ENCODE data around the gene DYNLT2. TPM values are rescaled to one million over a fixed set of nuclear protein-coding genes. Genes with fewer than 3 reads are reported as not detected.

DYNLT2 gene
- total and polyA plus RNA-seq, 2 of the 13 experiments (the other 11 are each of a cell fraction or from before 2014, with no cell fraction given), result 2.1 to 4.3 TPM

DNA sequence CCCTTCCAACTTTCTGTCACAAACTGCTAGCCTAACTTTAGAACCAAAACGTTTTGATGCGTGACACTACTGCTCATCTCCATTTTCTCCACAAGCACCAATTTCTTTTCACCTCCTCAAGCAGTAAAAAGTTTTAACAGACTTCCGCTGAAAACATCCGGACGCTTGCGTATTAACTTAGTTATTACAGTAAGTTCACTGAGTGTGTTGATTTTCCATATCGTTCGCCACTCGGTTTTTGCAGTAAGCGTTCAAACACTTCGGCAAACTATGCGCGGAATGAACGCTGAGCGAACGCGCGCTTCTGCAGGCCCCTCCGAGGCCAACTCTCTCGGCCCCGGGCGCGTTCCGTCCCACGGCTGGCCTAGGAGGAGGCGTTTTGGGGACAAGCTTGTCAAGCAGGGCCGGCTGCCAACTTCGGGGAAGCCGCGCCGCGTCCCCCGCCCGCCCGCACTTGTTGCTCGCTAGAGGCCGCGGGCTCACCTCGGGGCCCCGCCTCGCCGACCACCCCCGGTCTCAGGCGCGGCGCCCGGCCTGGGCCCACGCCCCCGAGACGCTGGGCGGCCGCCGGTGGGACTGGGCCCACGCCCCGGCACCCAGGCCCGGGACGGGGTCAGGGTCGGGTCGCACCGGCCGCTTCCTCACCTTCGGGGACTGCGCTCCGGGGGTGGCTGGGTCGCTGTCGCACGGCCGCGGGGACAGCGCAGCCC, 28.0 kb downstream of the DYNLT2 start (continued):
- TF ChIP-seq, protein P1, sequence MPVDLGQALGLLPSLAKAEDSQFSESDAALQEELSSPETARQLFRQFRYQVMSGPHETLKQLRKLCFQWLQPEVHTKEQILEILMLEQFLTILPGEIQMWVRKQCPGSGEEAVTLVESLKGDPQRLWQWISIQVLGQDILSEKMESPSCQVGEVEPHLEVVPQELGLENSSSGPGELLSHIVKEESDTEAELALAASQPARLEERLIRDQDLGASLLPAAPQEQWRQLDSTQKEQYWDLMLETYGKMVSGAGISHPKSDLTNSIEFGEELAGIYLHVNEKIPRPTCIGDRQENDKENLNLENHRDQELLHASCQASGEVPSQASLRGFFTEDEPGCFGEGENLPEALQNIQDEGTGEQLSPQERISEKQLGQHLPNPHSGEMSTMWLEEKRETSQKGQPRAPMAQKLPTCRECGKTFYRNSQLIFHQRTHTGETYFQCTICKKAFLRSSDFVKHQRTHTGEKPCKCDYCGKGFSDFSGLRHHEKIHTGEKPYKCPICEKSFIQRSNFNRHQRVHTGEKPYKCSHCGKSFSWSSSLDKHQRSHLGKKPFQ (CRISPR knock-in tag; IDR thresholded peaks at IDR 0.05; ENCODE audit: insufficient replicate concordance), result peak; percentile 76
- no peak for TF ChIP-seq SMARCC2 (IDR thresholded peaks at IDR 0.05)
- TF ChIP-seq GTF2F1 (IDR thresholded peaks at IDR 0.05; ENCODE audit: low read length), result no peak
- no peak; the same call in 1 of the 2 replicates for TF ChIP-seq TMF1 (CRISPR knock-in tag; IDR thresholded peaks at IDR 0.05; ENCODE audit: low read depth)
- no peak; the same call in 1 of the 2 replicates for TF ChIP-seq ZNF747 (CRISPR knock-in tag; IDR thresholded peaks at IDR 0.05; ENCODE audit: borderline replicate concordance)
- TF ChIP-seq, protein P2, sequence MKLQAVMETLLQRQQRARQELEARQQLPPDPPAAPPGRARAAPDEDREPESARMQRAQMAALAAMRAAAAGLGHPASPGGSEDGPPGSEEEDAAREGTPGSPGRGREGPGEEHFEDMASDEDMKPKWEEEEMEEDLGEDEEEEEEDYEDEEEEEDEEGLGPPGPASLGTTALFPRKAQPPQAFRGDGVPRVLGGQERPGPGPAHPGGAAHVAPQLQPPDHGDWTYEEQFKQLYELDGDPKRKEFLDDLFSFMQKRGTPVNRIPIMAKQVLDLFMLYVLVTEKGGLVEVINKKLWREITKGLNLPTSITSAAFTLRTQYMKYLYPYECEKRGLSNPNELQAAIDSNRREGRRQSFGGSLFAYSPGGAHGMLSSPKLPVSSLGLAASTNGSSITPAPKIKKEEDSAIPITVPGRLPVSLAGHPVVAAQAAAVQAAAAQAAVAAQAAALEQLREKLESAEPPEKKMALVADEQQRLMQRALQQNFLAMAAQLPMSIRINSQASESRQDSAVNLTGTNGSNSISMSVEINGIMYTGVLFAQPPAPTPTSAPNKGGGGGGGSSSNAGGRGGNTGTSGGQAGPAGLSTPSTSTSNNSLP (IDR thresholded peaks at IDR 0.05; ENCODE audit: low read depth, low read length), result no peak
- TF ChIP-seq RAD51 (IDR thresholded peaks at IDR 0.05; ENCODE audit: borderline replicate concordance), result no peak
- no peak for TF ChIP-seq ZNF382 (CRISPR knock-in tag; IDR thresholded peaks at IDR 0.05; ENCODE audit: borderline replicate concordance)
- 0 out of 2 replicates have a peak, but pooled peaks have one; percentile 25 for TF ChIP-seq SPEN (CRISPR knock-in tag; IDR thresholded peaks at IDR 0.05; ENCODE audit: low read depth)
- TF ChIP-seq ZFP1 (CRISPR knock-in tag; IDR thresholded peaks at IDR 0.05), result no peak
- TF ChIP-seq NCOR1 (IDR thresholded peaks at IDR 0.05; ENCODE audit: borderline replicate concordance, low read length), result no peak
- TF ChIP-seq FOXJ3 (CRISPR knock-in tag; IDR thresholded peaks at IDR 0.05; ENCODE audit: borderline replicate concordance), result 0 out of 2 replicates have a peak, but pooled peaks have one; percentile 15
- TF ChIP-seq POLR2AphosphoS5 (IDR thresholded peaks at IDR 0.05; ENCODE audit: low read depth, low read length), result no peak
- TF ChIP-seq, protein P3, sequence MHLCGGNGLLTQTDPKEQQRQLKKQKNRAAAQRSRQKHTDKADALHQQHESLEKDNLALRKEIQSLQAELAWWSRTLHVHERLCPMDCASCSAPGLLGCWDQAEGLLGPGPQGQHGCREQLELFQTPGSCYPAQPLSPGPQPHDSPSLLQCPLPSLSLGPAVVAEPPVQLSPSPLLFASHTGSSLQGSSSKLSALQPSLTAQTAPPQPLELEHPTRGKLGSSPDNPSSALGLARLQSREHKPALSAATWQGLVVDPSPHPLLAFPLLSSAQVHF (CRISPR knock-in tag; IDR thresholded peaks at IDR 0.05), result no peak
- TF ChIP-seq, protein P4, sequence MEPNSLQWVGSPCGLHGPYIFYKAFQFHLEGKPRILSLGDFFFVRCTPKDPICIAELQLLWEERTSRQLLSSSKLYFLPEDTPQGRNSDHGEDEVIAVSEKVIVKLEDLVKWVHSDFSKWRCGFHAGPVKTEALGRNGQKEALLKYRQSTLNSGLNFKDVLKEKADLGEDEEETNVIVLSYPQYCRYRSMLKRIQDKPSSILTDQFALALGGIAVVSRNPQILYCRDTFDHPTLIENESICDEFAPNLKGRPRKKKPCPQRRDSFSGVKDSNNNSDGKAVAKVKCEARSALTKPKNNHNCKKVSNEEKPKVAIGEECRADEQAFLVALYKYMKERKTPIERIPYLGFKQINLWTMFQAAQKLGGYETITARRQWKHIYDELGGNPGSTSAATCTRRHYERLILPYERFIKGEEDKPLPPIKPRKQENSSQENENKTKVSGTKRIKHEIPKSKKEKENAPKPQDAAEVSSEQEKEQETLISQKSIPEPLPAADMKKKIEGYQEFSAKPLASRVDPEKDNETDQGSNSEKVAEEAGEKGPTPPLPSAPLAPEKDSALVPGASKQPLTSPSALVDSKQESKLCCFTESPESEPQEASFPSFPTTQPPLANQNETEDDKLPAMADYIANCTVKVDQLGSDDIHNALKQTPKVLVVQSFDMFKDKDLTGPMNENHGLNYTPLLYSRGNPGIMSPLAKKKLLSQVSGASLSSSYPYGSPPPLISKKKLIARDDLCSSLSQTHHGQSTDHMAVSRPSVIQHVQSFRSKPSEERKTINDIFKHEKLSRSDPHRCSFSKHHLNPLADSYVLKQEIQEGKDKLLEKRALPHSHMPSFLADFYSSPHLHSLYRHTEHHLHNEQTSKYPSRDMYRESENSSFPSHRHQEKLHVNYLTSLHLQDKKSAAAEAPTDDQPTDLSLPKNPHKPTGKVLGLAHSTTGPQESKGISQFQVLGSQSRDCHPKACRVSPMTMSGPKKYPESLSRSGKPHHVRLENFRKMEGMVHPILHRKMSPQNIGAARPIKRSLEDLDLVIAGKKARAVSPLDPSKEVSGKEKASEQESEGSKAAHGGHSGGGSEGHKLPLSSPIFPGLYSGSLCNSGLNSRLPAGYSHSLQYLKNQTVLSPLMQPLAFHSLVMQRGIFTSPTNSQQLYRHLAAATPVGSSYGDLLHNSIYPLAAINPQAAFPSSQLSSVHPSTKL (CRISPR knock-in tag; IDR thresholded peaks at IDR 0.05), result no peak
- TF ChIP-seq NR2F2 (IDR thresholded peaks at IDR 0.05; ENCODE audit: borderline replicate concordance, low read depth), result no peak
- no peak for TF ChIP-seq ELF3 (CRISPR knock-in tag; IDR thresholded peaks at IDR 0.05)
- no peak for TF ChIP-seq ZNF562 (CRISPR knock-in tag; IDR thresholded peaks at IDR 0.05; ENCODE audit: borderline replicate concordance)
- TF ChIP-seq ZFP62 (CRISPR knock-in tag; IDR thresholded peaks at IDR 0.05), result no peak
- no peak for TF ChIP-seq ZKSCAN8 (CRISPR knock-in tag; IDR thresholded peaks at IDR 0.05; ENCODE audit: borderline replicate concordance)
- TF ChIP-seq ZNF24 (IDR thresholded peaks at IDR 0.05), result no peak
- no peak for TF ChIP-seq ZBTB1 (CRISPR knock-in tag; IDR thresholded peaks at IDR 0.05; ENCODE audit: borderline replicate concordance)
- TF ChIP-seq ATF1 (CRISPR knock-in tag; IDR thresholded peaks at IDR 0.05), result no peak
- no peak for TF ChIP-seq TBX3 (IDR thresholded peaks at IDR 0.05; ENCODE audit: borderline replicate concordance)

Data from HepG2 (cell line).